K562 (cell line): ENCODE results near the gene MDP1. TPM values are rescaled to one million over a fixed set of nuclear protein-coding genes. Genes with fewer than 3 reads are reported as not detected.

ENCODE experiments used
- BDP1 ChIP-seq: IDR thresholded peaks from 3 replicates; pipeline ENCODE4 v1.6.1; 2011; ENCODE audit not compliant: insufficient read length, insufficient read depth
- E2F1 ChIP-seq: sonication (generic); formaldehyde crosslinking; IDR thresholded peaks from 2 replicates; pipeline ENCODE4 v1.8.1; 2023; ENCODE audit warnings: mild to moderate bottlenecking, missing genetic modification reagents, moderate library complexity
- HDAC2 ChIP-seq: fragments of 450-650 bp; IDR thresholded peaks from 2 replicates; pipeline ENCODE4 v1.6.1; 2016; ENCODE audit warnings: mild to moderate bottlenecking
- TAF7 ChIP-seq: fragments of 450-650 bp; IDR thresholded peaks from 2 replicates; pipeline ENCODE4 v1.6.1; 2016; ENCODE audit warnings: missing genetic modification characterization, missing compliant biosample characterization
- UBTF ChIP-seq, 2 experiments: IDR thresholded peaks; 2 replicates each; pipeline ENCODE4 v1.6.1; 2012; ENCODE audit warnings: improper control_type of control experiment in 2 of 2, low read depth in 2 of 2, low read length in 2 of 2, borderline replicate concordance in 1 of 2
- ZBTB1 ChIP-seq: sonication (generic); formaldehyde crosslinking; IDR thresholded peaks from 2 replicates; pipeline ENCODE4 v1.8.1; 2023; ENCODE audit warnings: missing genetic modification reagents, low read depth, mild to moderate bottlenecking, borderline replicate concordance
- ZNF253 ChIP-seq: fragments of 250-450 bp; sonication (Bioruptor Pico); conservative IDR thresholded peaks from 2 replicates; pipeline ENCODE4 v1.6.1; 2021; ENCODE audit warnings: mild to moderate bottlenecking
- ZNF407 ChIP-seq: fragments of 450-650 bp; IDR thresholded peaks from 2 replicates; pipeline ENCODE4 v1.6.1; 2016; ENCODE audit warnings: low read depth
- polyA plus RNA-seq, 8 experiments: library from polyadenylated mRNA; depleted of rRNA in 4 of 8; stranded (reverse) in 5 of 8; unstranded in 3 of 8; fragments of >200 nt; fragmentation: Nextera tagmentation in 2 of 8; fragmentation: Illumina TruSeq in 1 of 8; extraction: Ambion mirVana in 2 of 8; extraction: Trizol in 1 of 8; gene quantifications; 2 replicates each; pipeline versions ENCODE4 v1.2.1 to v1.2.3, GENCODE V29; 2011 to 2014; ENCODE audit warnings: inconsistent platforms in 1 of 8, missing spikeins in 1 of 8
- total RNA-seq, 7 experiments: library from RNA; depleted of rRNA in 6 of 7; stranded (reverse); fragments of >200 nt in 6 of 7; fragmentation: Illumina TruSeq in 2 of 7; extraction: Trizol in 2 of 7; gene quantifications; 2 replicates each; pipeline versions ENCODE4 v1.2.1 to v1.2.3, GENCODE V29; 2011 to 2021; ENCODE audit warnings: low replicate concordance in 1 of 7

The MDP1 gene
- total and polyA plus RNA-seq, 9 of the 15 experiments (the other 6 are each of a cell fraction or from before 2014, with no cell fraction given), result 2.7 to 29.6 (median 11.0) TPM

- TF ChIP-seq ZNF253 (CRISPR knock-in tag), result no peak
- TF ChIP-seq ZBTB1 (CRISPR knock-in tag), result no peak
- TF ChIP-seq HDAC2, result no peak
- no peak for TF ChIP-seq UBTF (IDR thresholded peaks at IDR 0.05; ENCODE audit: borderline replicate concordance in 1 of 2, low read depth in 2 of 2, low read length in 2 of 2)
- TF ChIP-seq ZNF407, result no peak
- TF ChIP-seq TAF7, result no peak
- no peak for TF ChIP-seq E2F1 (CRISPR knock-in tag)
- TF ChIP-seq BDP1, result no peak
These were observed 39.6 kb upstream of the MDP1 start (continued) for GRCh38 chr14:24255438-24255837.
